H9 (cell line): ENCODE measurements around the gene SF3B5. TPM values are rescaled to one million over a fixed set of nuclear protein-coding genes. Genes with fewer than 3 reads are reported as not detected.

ENCODE experiments used
- DNase-seq: peaks from one replicate; pipeline ENCODE4 v3.0.0-alpha.2; 2017
- H2AFZ ChIP-seq: one replicate; pipeline ENCODE4 v1.6.1; 2013; ENCODE audit warnings: mild to moderate bottlenecking, low read length, control low read depth, moderate library complexity
- H2AK5ac ChIP-seq: 2 replicates; pipeline ENCODE4 v1.6.1; 2013; ENCODE audit warnings: low read length, control low read depth, mixed read lengths; ENCODE audit not compliant: insufficient read length
- H2BK120ac ChIP-seq: one replicate; pipeline ENCODE4 v1.6.1; 2013; ENCODE audit warnings: low read depth, mild to moderate bottlenecking, low read length, control low read depth, inconsistent platforms; ENCODE audit not compliant: poor library complexity, severe bottlenecking
- H2BK12ac ChIP-seq: 2 replicates; pipeline ENCODE4 v1.6.1; 2013; ENCODE audit warnings: low read length, control low read depth, mixed read lengths, low read depth; ENCODE audit not compliant: insufficient read length
- H2BK15ac ChIP-seq: 2 replicates; pipeline ENCODE4 v1.6.1; 2013; ENCODE audit warnings: low read depth, low read length, control low read depth
- H2BK20ac ChIP-seq: one replicate; pipeline ENCODE4 v1.6.1; 2013; ENCODE audit warnings: low read depth, mild to moderate bottlenecking, low read length, control low read depth, inconsistent platforms; ENCODE audit not compliant: poor library complexity, severe bottlenecking
- H2BK5ac ChIP-seq: 2 replicates; pipeline ENCODE4 v1.6.1; 2013; ENCODE audit warnings: low read length, control low read depth, mixed read lengths; ENCODE audit not compliant: insufficient read length
- H3K14ac ChIP-seq: 2 replicates; pipeline ENCODE4 v1.6.1; 2013; ENCODE audit warnings: low read length, control low read depth; ENCODE audit not compliant: insufficient read depth
- H3K18ac ChIP-seq: 2 replicates; pipeline ENCODE4 v1.6.1; 2013; ENCODE audit warnings: low read depth, mild to moderate bottlenecking, mixed read lengths, low read length, control low read depth; ENCODE audit not compliant: insufficient read length
- H3K23ac ChIP-seq: 2 replicates; pipeline ENCODE4 v1.6.1; 2013; ENCODE audit warnings: low read length, control low read depth, mixed read lengths, low read depth; ENCODE audit not compliant: insufficient read length
- H3K23me2 ChIP-seq: 2 replicates; pipeline ENCODE4 v1.6.1; 2013; ENCODE audit warnings: low read depth, mild to moderate bottlenecking, mixed read lengths, low read length, control low read depth; ENCODE audit not compliant: insufficient read length, poor library complexity, severe bottlenecking
- H3K27ac ChIP-seq: 2 replicates; pipeline ENCODE4 v1.5.1; 2013; ENCODE audit warnings: low read length, control low read depth, mixed read lengths, low read depth; ENCODE audit not compliant: insufficient read length
- H3K27me3 ChIP-seq: 2 replicates; pipeline ENCODE4 v1.6.1; 2013; ENCODE audit warnings: low read length, control low read depth, inconsistent platforms; ENCODE audit not compliant: insufficient read depth
- H3K4ac ChIP-seq: 2 replicates; pipeline ENCODE4 v1.6.1; 2013; ENCODE audit warnings: low read depth, mild to moderate bottlenecking, control low read depth, inconsistent platforms, low read length, moderate library complexity
- H3K4me1 ChIP-seq: 2 replicates; pipeline ENCODE4 v1.6.1; 2013; ENCODE audit warnings: low read length, control low read depth, inconsistent platforms; ENCODE audit not compliant: insufficient read depth
- H3K4me2 ChIP-seq: 2 replicates; pipeline ENCODE4 v1.6.1; 2013; ENCODE audit warnings: low read length, control low read depth, mixed read lengths; ENCODE audit not compliant: insufficient read length, insufficient read depth
- H3K56ac ChIP-seq: 2 replicates; pipeline ENCODE4 v1.6.1; 2013; ENCODE audit warnings: low read depth, mild to moderate bottlenecking, mixed read lengths, low read length, control low read depth; ENCODE audit not compliant: insufficient read length
- H3K79me1 ChIP-seq: 2 replicates; pipeline ENCODE4 v1.6.1; 2013; ENCODE audit warnings: low read depth, mild to moderate bottlenecking, moderate library complexity, low read length, control low read depth, inconsistent platforms; ENCODE audit not compliant: insufficient read depth, poor library complexity, severe bottlenecking
- H3K79me2 ChIP-seq: 2 replicates; pipeline ENCODE4 v1.6.1; 2013; ENCODE audit warnings: low read length, control low read depth, inconsistent platforms; ENCODE audit not compliant: insufficient read depth
- H3K9ac ChIP-seq: 2 replicates; pipeline ENCODE4 v1.6.1; 2013; ENCODE audit warnings: low read length, control low read depth, mixed read lengths; ENCODE audit not compliant: insufficient read length; ENCODE audit errors: extremely low read depth
- H3K9me3 ChIP-seq: one replicate; pipeline ENCODE4 v1.6.1; 2013; ENCODE audit warnings: low read depth, low read length, inconsistent platforms; ENCODE audit not compliant: control insufficient read depth
- H3T11ph ChIP-seq: one replicate; pipeline ENCODE4 v1.6.1; 2013; ENCODE audit warnings: mild to moderate bottlenecking, low read length, control low read depth, inconsistent platforms
- H4K20me1 ChIP-seq: one replicate; pipeline ENCODE4 v1.6.1; 2013; ENCODE audit not compliant: control insufficient read depth, insufficient read length, insufficient read depth
- H4K5ac ChIP-seq: 2 replicates; pipeline ENCODE4 v1.6.1; 2013; ENCODE audit warnings: low read depth, mild to moderate bottlenecking, mixed read lengths, low read length, control low read depth; ENCODE audit not compliant: insufficient read length
- H4K8ac ChIP-seq: replicated peaks from 2 replicates; pipeline ENCODE4 v1.6.1; 2013; ENCODE audit warnings: low read length, control low read depth, mixed read lengths, low read depth; ENCODE audit not compliant: insufficient read length
- H4K91ac ChIP-seq: 2 replicates; pipeline ENCODE4 v1.6.1; 2013; ENCODE audit warnings: low read depth, mild to moderate bottlenecking, moderate library complexity, mixed read lengths, low read length, control low read depth; ENCODE audit not compliant: insufficient read length
- H3K27ac Mint-ChIP-seq, 3 experiments: 2 replicates in 2 of 3; 3 replicates in 1 of 3; pipeline ENCODE4 v1.8.0; 2020 to 2021; ENCODE audit warnings: mixed read lengths in 3 of 3, mild to moderate bottlenecking in 1 of 3, moderate library complexity in 1 of 3
- H3K27me3 Mint-ChIP-seq: 2 replicates; pipeline ENCODE4 v1.8.0; 2021; ENCODE audit warnings: low read depth, mild to moderate bottlenecking, moderate library complexity, mixed read lengths
- H3K36me3 Mint-ChIP-seq, 3 experiments: 2 replicates in 2 of 3; 3 replicates in 1 of 3; pipeline ENCODE4 v1.8.0; 2020 to 2021; ENCODE audit warnings: low read depth in 3 of 3, mixed read lengths in 3 of 3; ENCODE audit not compliant: insufficient read depth in 1 of 3
- H3K4me1 Mint-ChIP-seq, 2 experiments: 2 replicates each; pipeline ENCODE4 v1.8.0; 2020; ENCODE audit warnings: mixed read lengths in 2 of 2
- H3K4me3 Mint-ChIP-seq, 2 experiments: 2 replicates in 1 of 2; 3 replicates in 1 of 2; pipeline ENCODE4 v1.8.0; 2020 to 2021; ENCODE audit warnings: mild to moderate bottlenecking in 2 of 2, mixed read lengths in 2 of 2, moderate library complexity in 1 of 2
- H3K9me3 Mint-ChIP-seq, 2 experiments: 2 replicates in 1 of 2; 3 replicates in 1 of 2; pipeline ENCODE4 v1.8.0; 2020; ENCODE audit warnings: mild to moderate bottlenecking in 2 of 2, mixed read lengths in 2 of 2, moderate library complexity in 1 of 2
- CTCF ChIP-seq: fragments of 200-600 bp; sonication (generic); conservative IDR thresholded peaks from 3 replicates; pipeline ENCODE4 v1.8.0; 2021; ENCODE audit warnings: antibody characterized with exemption, mild to moderate bottlenecking
- WGBS: extraction: QIAGEN DNeasy Blood & Tissue Kit; methylation state at CpG from one replicate; pipeline ENCODE4 v1.1.7; 2013; ENCODE audit warnings: missing lambda C conversion rate, low lambda C conversion rate, mixed read lengths; ENCODE audit not compliant: insufficient read length; ENCODE audit errors: extremely low coverage; 5-methylcytosine and 5-hydroxymethylcytosine counted together
- total RNA-seq: library from RNA; stranded (reverse); gene quantifications from 2 replicates; pipeline ENCODE4 v1.2.1, GENCODE V29; 2021

The SF3B5 gene
- total RNA-seq, 1 experiment from 2014 or later, result 145 TPM

DNA sequence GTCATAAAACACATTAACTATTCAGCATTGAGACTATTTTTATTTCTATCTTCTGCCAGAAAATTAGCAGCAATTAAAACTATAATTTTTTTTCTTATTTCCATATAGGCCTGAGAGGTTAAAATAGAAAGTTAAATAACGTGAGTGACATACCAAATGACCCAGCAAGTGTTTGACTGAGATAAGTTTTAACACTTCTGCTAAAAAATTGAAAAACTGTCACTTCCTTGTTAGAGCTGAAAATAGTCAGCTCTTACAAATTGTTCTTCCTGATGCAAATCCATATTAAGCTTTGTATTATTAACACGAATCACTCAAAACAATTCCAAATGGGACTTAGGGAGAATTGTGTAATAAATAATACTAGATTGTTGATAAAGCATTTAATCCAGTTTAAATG is 28.5 kb upstream of the SF3B5 start:
- H3K9me3 ChIP-seq, result no peaks in the 10 kb centered on the region
- no peak overlapping the region for H3T11ph ChIP-seq
- H4K8ac ChIP-seq, result no peak overlapping the region
- H2BK120ac ChIP-seq, result no peak overlapping the region
- H3K4me1 Mint-ChIP-seq, result no peaks in the 10 kb centered on the region
- H3K27me3 ChIP-seq, result no peaks in the 10 kb centered on the region
- no peak overlapping the region for H4K5ac ChIP-seq
- no peak overlapping the region for H3K56ac ChIP-seq
- H2AK5ac ChIP-seq, result no peak overlapping the region
- H3K79me1 ChIP-seq, result no peaks in the 10 kb centered on the region
- no peak overlapping the region for H2BK5ac ChIP-seq
- no peak overlapping the region for H3K9ac ChIP-seq
- H2AFZ ChIP-seq, result no peak overlapping the region
- no peak overlapping the region for H2BK12ac ChIP-seq
- no peak overlapping the region for H3K27ac Mint-ChIP-seq
- no peak overlapping the region for H3K27ac ChIP-seq
- no peak overlapping the region for H3K23ac ChIP-seq
- no peak overlapping the region for H2BK15ac ChIP-seq
- H3K4ac ChIP-seq, result no peak overlapping the region
- H3K4me2 ChIP-seq, result no peak overlapping the region
- no peak overlapping the region for H3K14ac ChIP-seq
- DNase-seq, result no peak
- H3K36me3 Mint-ChIP-seq, result no peaks in the 10 kb centered on the region; a peak in 1 of 7 replicates
- no peaks in the 10 kb centered on the region for H3K9me3 Mint-ChIP-seq
- H3K4me1 ChIP-seq, result no peaks in the 10 kb centered on the region
- no CpG with 5 or more reads among the region's 2 CpGs for WGBS
- no peaks in the 10 kb centered on the region for H4K20me1 ChIP-seq
- H3K27me3 Mint-ChIP-seq, result no peaks in the 10 kb centered on the region; the same call in 1 of the 2 replicates
- no peak for TF ChIP-seq CTCF
- H3K79me2 ChIP-seq, result no peaks in the 10 kb centered on the region
- no peak overlapping the region for H2BK20ac ChIP-seq
- no peak overlapping the region for H3K18ac ChIP-seq
- H3K23me2 ChIP-seq, result no peaks in the 10 kb centered on the region
- H4K91ac ChIP-seq, result no peak overlapping the region
- no peak overlapping the region for H3K4me3 Mint-ChIP-seq
